GM18951 (cell line): Measurements from ENCODE around the gene IBA57.
"Not testable (repeated sequence)": the region's sequence is repeated elsewhere in the genome, so short reads cannot be mapped to it uniquely, and the experiment has no call there.

Experiments used
- POLR2A ChIP-seq: IDR thresholded peaks from 4 replicates; pipeline ENCODE4 v1.6.1; 2011; ENCODE audit warnings: mild to moderate bottlenecking; ENCODE audit not compliant: insufficient read length, insufficient read depth; ENCODE audit errors: extremely low read depth
- in situ Hi-C: fragments of 300-500 bp; cut with MboI; formaldehyde crosslinking; loops from one replicate; pipeline ENCODE4 v1.12.0; 2022; ENCODE audit warnings: low sequenced_read_pairs, mixed read lengths, inconsistent platforms; ENCODE audit not compliant: unreplicated experiment

Gene IBA57

DNA sequence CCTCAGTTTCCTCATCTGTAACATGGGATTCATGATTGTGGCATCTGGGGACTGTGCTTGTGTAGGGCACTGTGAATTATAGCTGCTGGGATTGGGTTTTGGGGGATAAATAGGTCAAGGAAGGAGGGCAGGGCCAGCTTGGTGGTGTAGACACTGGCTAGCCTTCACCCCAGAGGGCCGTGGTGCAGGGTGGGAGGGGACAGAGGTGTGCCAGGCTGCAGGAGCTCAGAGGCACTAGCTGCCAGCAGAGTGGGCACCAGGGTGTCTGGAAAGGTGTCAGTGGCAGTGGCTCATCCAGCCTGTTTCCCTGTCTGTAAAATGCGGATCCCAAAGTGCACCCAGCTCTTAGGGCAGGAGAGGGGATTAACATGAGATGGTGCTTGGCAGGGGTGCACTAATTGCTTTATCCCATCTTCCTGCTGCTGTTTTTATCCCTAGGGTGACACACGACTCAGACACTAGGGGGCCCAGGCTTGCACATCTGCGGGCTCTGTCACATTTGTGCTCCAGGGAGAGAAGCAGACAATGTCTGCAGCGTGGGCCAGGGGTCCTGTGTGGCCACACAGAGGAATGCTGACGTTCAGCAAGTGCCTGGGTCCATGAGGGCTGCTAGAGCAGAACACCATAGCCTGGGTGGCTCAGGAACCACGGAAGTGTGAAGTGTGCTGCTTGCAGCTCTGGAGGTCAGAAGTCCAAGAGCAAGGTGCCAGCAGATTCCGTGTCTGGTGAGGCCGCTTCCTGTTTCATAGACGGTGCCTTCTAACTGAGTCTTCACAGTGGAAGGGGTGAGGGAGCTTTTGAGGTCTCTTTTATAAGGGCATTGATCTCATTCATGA is 61.6 kb downstream of the IBA57 start:
- TF ChIP-seq POLR2A, result no peak
- in situ Hi-C loops, result no loop called here

DNA sequence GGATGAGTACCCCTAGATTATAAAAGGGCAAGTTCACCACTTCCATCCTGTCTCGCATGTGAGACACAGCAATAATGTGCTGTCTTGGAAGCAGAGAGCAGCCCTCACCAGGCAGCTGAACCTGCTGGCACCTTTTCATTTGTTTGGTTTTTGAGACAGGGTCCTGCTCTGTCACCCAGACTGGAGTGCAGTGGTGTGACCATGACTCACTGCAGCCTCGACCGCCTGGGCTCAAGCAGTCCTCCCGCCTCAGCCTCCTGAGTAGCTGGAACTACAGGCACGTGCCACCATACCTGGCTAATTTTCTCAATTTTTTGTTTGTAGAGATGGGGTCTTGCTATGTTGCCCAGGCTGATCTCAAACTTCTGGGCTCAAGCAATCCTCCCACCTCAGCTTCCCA is 62.5 kb downstream of the IBA57 start:
- in situ Hi-C loops, result not testable (repeated sequence)

GRCh38 chr1:228228601-228229074 is 63.0 kb downstream of the IBA57 start:
- in situ Hi-C loops, result no loop called here
- no peak for TF ChIP-seq POLR2A

- no peak for TF ChIP-seq POLR2A
- in situ Hi-C loops, result no loop called here
Measured at GRCh38 chr1:228231189-228231588, 65.6 kb downstream of the IBA57 start.
